Hepatocyte (in vitro differentiated cells): ENCODE measurements around the gene CDC42EP1. TPM values are rescaled to one million over a fixed set of nuclear protein-coding genes. Genes with fewer than 3 reads are reported as not detected.

Experiments
- DNase-seq: peaks from one replicate; pipeline ENCODE4 v3.0.0-alpha.2; 2016; ENCODE audit warnings: low spot score
- H2AFZ ChIP-seq: fragments of 200-600 bp; sonication (generic); 2 replicates; pipeline ENCODE4 v1.6.0; 2016; ENCODE audit warnings: antibody characterized with exemption, mild to moderate bottlenecking
- H3K27ac ChIP-seq: fragments of 200-600 bp; sonication (generic); 2 replicates; pipeline ENCODE4 v1.5.1; 2016; ENCODE audit warnings: mild to moderate bottlenecking
- H3K27me3 ChIP-seq: fragments of 200-600 bp; sonication (generic); 2 replicates; pipeline ENCODE4 v1.6.1; 2016
- H3K36me3 ChIP-seq: fragments of 200-600 bp; sonication (generic); replicated peaks from 2 replicates; pipeline ENCODE4 v1.5.1; 2016; ENCODE audit warnings: low read depth; ENCODE audit not compliant: insufficient read depth
- H3K4me1 ChIP-seq: fragments of 200-600 bp; sonication (generic); 2 replicates; pipeline ENCODE4 v1.5.1; 2016; ENCODE audit warnings: mild to moderate bottlenecking, moderate library complexity; ENCODE audit not compliant: insufficient read depth
- H3K4me2 ChIP-seq: fragments of 200-600 bp; sonication (generic); 2 replicates; pipeline ENCODE4 v1.6.0; 2016
- H3K4me3 ChIP-seq: fragments of 200-600 bp; sonication (generic); 2 replicates; pipeline ENCODE4 v1.5.1; 2016; ENCODE audit warnings: mild to moderate bottlenecking
- H3K79me2 ChIP-seq: fragments of 200-600 bp; sonication (generic); 2 replicates; pipeline ENCODE4 v1.6.0; 2017; ENCODE audit warnings: mild to moderate bottlenecking
- H3K9me2 ChIP-seq: fragments of 200-600 bp; sonication (generic); replicated peaks from 2 replicates; pipeline ENCODE4 v1.6.0; 2017; ENCODE audit warnings: mild to moderate bottlenecking; ENCODE audit not compliant: insufficient read depth
- H3K9me3 ChIP-seq: fragments of 200-600 bp; sonication (generic); 2 replicates; pipeline ENCODE4 v1.5.1; 2016; ENCODE audit warnings: low read depth, mild to moderate bottlenecking
- H4K20me1 ChIP-seq: fragments of 200-600 bp; sonication (generic); 2 replicates; pipeline ENCODE4 v1.6.0; 2016; ENCODE audit warnings: mild to moderate bottlenecking; ENCODE audit not compliant: insufficient read depth, poor library complexity, severe bottlenecking
- EZH2 ChIP-seq: fragments of 200-600 bp; sonication (generic); IDR thresholded peaks from 2 replicates; pipeline ENCODE4 v1.6.1; 2016; ENCODE audit warnings: antibody characterized with exemption, mild to moderate bottlenecking, borderline replicate concordance
- EZH2phosphoT487 ChIP-seq: fragments of 200-600 bp; sonication (generic); IDR thresholded peaks from one replicate; pipeline ENCODE4 v1.6.1; 2018; ENCODE audit warnings: antibody characterized with exemption, mild to moderate bottlenecking, low read depth, moderate library complexity; ENCODE audit not compliant: unreplicated experiment, severe bottlenecking
- WGBS: methylation state at CpG from one replicate; pipeline ENCODE4 v1.1.6; 2016; ENCODE audit warnings: low lambda C conversion rate; ENCODE audit errors: missing lambda C conversion rate; 5-methylcytosine and 5-hydroxymethylcytosine counted together
- polyA plus RNA-seq: library from polyadenylated mRNA; unstranded; fragments of >200 nt; fragmentation: Nextera tagmentation; extraction: Ambion mirVana; gene quantifications from 2 replicates; pipeline ENCODE4 v1.2.1, GENCODE V29; 2016
- total RNA-seq: library from RNA; depleted of rRNA; stranded (reverse); fragments of >200 nt; gene quantifications from 2 replicates; pipeline ENCODE4 v1.2.3, GENCODE V29; 2014
- TF ChIP-seq, protein P1 (sequence below): fragments of 200-600 bp; sonication (generic); IDR thresholded peaks from 2 replicates; pipeline ENCODE4 v1.5.1; 2016; ENCODE audit warnings: antibody characterized with exemption, mild to moderate bottlenecking; ENCODE audit not compliant: poor library complexity

The CDC42EP1 gene
- total and polyA plus RNA-seq, 2 experiments from 2014 or later = 34.6 to 149 TPM

DNA sequence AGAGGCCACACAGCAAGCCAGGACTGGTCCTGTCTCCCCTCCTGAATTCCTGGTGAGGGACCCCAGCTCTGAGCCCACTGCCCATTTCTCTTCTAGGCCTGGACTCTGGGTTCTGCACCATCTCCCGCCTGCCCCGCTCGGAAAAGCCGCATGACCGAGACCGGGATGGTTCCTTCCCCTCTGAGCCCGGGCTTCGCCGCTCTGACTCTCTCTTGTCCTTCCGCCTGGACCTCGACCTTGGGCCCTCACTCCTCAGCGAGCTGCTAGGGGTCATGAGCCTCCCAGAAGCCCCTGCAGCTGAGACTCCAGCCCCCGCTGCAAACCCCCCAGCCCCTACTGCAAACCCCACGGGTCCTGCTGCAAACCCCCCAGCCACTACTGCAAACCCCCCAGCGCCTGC is 7.7 kb downstream of the CDC42EP1 start:
- Histone ChIP-seq H2AFZ (no peak overlapping the region), H3K27ac (peak overlapping the region; percentile 8), H3K9me2 (no peaks in the 10 kb centered on the region), H3K4me2 (no peak overlapping the region), H3K9me3 (no peaks in the 10 kb centered on the region), H3K4me1 (peaks cover 44% of the 10 kb centered on the region), H3K4me3 (no peak overlapping the region), H3K79me2 (peaks cover 48% of the 10 kb centered on the region), H4K20me1 (peaks cover 27% of the 10 kb centered on the region), H3K27me3 (no peaks in the 10 kb centered on the region), H3K36me3 (no peaks in the 10 kb centered on the region)
- no peak for DNase-seq
- WGBS = 82% methylated on average over 9 of the region's 15 CpGs
- TF ChIP-seq EZH2phosphoT487 = no peak
- TF ChIP-seq EZH2 = no peak
- TF ChIP-seq, protein P1, sequence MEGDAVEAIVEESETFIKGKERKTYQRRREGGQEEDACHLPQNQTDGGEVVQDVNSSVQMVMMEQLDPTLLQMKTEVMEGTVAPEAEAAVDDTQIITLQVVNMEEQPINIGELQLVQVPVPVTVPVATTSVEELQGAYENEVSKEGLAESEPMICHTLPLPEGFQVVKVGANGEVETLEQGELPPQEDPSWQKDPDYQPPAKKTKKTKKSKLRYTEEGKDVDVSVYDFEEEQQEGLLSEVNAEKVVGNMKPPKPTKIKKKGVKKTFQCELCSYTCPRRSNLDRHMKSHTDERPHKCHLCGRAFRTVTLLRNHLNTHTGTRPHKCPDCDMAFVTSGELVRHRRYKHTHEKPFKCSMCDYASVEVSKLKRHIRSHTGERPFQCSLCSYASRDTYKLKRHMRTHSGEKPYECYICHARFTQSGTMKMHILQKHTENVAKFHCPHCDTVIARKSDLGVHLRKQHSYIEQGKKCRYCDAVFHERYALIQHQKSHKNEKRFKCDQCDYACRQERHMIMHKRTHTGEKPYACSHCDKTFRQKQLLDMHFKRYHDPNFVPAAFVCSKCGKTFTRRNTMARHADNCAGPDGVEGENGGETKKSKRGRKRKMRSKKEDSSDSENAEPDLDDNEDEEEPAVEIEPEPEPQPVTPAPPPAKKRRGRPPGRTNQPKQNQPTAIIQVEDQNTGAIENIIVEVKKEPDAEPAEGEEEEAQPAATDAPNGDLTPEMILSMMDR = no peak

DNA sequence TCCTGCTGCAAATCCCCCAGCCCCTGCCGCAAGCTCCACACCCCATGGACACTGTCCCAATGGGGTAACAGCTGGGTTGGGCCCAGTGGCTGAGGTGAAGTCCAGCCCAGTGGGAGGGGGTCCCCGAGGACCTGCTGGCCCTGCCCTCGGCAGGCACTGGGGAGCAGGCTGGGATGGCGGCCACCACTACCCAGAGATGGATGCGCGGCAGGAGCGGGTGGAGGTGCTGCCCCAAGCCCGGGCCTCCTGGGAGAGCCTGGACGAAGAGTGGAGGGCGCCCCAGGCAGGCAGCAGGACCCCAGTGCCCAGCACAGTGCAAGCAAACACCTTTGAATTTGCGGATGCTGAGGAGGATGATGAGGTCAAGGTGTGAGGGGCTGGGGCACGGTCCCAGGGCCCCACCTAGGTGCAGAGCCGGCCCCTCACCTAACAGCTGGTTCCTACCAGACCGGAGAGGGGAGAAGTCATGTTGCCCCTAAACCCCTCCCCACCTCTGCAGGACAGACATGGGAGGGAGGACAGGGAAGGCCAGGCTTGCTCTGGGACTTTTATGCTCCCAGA is 8.2 kb downstream of the CDC42EP1 start:
- no peak overlapping the region for H3K4me3 ChIP-seq
- H3K27me3 ChIP-seq = no peaks in the 10 kb centered on the region
- H3K4me2 ChIP-seq = peak overlapping the region; percentile 24
- WGBS = 88% methylated on average over 14 of the region's 14 CpGs
- peaks cover 48% of the 10 kb centered on the region for H3K79me2 ChIP-seq
- H3K9me3 ChIP-seq = no peaks in the 10 kb centered on the region
- DNase-seq = peak; percentile 16
- H2AFZ ChIP-seq = no peak overlapping the region
- peaks cover 41% of the 10 kb centered on the region for H3K4me1 ChIP-seq
- H3K9me2 ChIP-seq = no peaks in the 10 kb centered on the region
- no peaks in the 10 kb centered on the region for H3K36me3 ChIP-seq
- H4K20me1 ChIP-seq = peaks cover 25% of the 10 kb centered on the region
- H3K27ac ChIP-seq = peak overlapping the region; percentile 91
- no peak for TF ChIP-seq EZH2phosphoT487
- TF ChIP-seq, protein P1 = no peak
- no peak for TF ChIP-seq EZH2

DNA sequence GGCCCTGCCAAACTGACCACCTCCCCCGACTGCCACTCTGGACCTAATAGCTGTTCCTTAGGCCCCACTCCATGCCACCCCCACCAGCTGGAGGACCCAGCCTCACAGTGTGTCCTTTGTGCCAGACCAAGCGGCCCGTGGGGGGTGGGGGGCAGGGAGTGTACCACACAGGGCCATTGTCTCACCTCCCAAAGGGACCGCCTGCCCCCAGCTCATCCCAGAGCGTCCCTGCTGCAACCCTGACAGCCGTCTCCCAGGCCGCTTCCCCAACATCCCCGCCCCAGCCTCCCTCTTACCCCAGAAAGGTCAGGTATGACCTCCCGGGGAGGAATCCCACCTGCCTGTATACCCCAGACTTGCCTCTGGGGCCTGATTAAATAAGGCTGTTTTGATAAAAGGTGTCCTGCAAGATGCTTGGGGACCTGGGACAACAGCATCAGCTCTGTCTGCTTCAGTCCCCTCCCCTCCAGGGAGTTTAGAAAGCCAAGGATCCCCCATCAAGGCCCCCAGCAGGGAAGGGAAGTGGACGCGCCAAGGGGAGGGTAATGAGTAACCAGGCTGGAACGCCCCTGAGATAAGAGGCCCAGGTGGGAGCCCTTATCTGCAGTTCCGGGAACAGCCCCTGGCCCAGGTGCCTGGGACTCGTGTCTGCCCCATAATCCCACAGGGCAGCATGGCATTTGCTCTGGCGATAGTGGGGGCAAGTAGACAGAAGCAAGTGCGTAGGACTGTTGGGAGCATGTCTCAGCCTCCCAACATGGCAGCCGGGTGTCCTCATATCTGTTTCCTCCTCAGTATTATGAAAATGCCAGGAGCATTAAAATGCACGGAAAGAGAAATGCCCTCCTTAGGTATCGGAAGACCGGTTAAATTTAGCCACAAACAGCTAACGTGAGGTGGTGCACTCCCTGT is 9.0 kb downstream of the CDC42EP1 start:
- TF ChIP-seq, protein P1 = no peak
- TF ChIP-seq EZH2phosphoT487 (no peak), EZH2 (no peak)
- H2AFZ ChIP-seq = no peak overlapping the region
- peaks cover 18% of the 10 kb centered on the region for H4K20me1 ChIP-seq
- H3K4me3 ChIP-seq = no peak overlapping the region
- no peaks in the 10 kb centered on the region for H3K36me3 ChIP-seq
- H3K4me2 ChIP-seq = peak overlapping the region; percentile 48
- peak; percentile 88 for DNase-seq
- peaks cover 40% of the 10 kb centered on the region for H3K79me2 ChIP-seq
- H3K4me1 ChIP-seq = peaks cover 33% of the 10 kb centered on the region
- no peaks in the 10 kb centered on the region for H3K9me2 ChIP-seq
- H3K9me3 ChIP-seq = no peaks in the 10 kb centered on the region
- 34% methylated on average over 18 of the region's 21 CpGs for WGBS
- H3K27ac ChIP-seq = peak overlapping the region; percentile 91
- no peaks in the 10 kb centered on the region for H3K27me3 ChIP-seq
